Activated naive CD4-positive, alpha-beta T cell treated with anti-CD3 and anti-CD28 coated beads, Interleukin-2, amount 50 U/mL, for 16 hours (primary cell): Measurements from ENCODE around the gene HELZ.
"Not testable (repeated sequence)": the region's sequence is repeated elsewhere in the genome, so short reads cannot be mapped to it uniquely, and the experiment has no call there.

Source experiments
- DNase-seq: peaks from one replicate; pipeline ENCODE4 v3.0.0-alpha.2; 2020

The HELZ gene

DNA sequence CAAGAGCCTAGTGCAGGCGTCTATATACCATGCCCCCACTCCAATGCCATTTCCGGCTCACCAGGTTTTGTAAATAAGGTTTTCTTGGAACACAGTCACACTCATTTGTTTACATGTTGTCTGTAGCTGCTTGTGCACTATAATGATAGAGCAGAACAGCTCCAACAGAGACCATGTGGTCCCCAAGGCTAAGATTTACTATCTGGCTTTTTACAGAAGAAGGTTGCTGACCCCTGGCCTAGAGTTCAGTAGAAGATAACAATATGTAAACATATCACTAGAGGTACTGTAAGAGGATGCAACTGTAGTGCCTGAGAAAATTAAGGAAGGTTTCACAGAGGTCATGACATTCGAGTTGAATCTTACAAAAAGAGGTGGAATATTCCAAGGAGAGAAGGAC, 134.4 kb downstream of the HELZ start:
- no peak for DNase-seq

GRCh38 chr17:67109111-67109510, 135.9 kb downstream of the HELZ start:
- DNase-seq = no peak

GRCh38 chr17:67107811-67108775, 136.9 kb downstream of the HELZ start:
- DNase-seq = no peak

- no peak for DNase-seq
Observed at GRCh38 chr17:67107171-67107570, 137.8 kb downstream of the HELZ start.

DNA sequence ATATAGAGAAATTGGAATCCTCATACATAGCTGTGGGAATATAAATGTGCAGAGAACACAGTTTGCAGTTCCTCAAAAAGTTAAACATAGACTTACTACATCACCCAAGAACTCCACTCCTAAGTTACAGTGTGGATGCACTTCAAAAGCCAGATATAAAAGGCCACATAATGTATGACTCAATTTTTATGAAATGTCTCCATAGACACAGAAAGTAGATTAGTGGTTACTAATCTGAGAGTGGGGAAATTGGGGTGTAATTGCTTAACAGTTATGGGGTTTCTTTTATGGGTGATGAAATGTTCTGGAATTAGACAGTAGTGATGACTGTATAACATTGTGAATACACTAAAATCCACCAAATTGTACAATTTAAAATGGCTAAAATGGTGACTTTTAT, 139.8 kb downstream of the HELZ start:
- no peak for DNase-seq

DNA sequence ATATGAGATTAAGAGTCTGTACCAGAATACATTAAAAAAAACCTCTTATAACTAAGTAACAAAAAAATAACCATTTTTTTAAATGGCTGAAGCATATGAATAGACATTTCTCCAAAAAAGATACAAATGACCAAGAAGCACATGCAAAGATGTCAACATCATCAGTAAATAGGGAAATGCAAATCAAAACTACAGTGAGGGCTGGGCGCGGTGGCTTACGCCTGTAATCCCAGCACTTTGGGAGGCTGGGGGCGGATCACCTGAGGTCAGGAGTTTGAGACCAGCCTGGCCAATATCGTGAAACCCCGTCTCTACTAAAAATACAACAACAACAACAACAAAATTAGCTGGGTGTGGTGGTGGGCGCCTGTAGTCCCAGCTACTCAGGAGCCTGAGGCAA, 140.4 kb downstream of the HELZ start:
- not testable (repeated sequence) for DNase-seq

- DNase-seq = no peak
Observed at GRCh38 chr17:67098006-67098405, 147.0 kb downstream of the HELZ start.

DNA sequence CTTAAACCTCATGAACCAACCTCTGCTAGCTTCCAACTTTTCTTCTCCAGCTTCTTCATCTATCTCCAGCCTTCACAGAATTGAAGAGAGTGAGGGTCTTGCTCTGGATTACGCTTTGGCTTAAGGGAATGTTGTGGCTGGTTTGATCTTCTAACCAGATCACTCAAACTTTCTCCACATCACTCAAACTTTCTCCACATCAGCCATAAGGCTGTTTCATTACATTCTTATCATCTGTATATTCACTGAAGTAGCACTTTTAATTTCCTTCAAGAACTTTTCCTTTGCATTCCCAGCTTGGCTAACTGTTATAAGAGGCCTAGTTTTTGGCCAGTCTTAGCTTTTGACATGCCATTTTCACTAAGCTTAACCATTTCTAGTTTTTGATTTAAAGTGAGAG, 148.4 kb downstream of the HELZ start:
- no peak for DNase-seq

- no peak for DNase-seq
Observed at GRCh38 chr17:67095803-67096202, 149.2 kb downstream of the HELZ start.

GRCh38 chr17:67095291-67095690, 149.7 kb downstream of the HELZ start:
- not testable (repeated sequence) for DNase-seq

DNA sequence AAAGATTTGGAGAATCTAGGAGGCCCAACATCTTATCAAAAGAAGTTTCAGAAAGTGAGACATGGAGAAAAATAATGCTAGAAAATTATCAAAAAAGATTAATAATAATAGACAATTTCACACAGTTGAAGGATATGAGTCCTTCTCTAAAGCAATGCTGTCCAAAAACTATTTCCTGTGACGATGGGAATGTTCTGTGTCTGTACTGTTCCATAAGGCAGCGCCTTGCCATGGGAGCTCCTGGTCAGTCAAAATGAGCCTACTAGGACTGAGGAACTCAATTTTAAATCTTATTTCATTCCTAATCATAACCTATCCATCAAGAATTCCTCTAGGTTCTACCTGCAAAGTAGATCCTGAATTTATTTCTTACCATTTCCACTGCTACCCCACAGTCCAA, 151.6 kb downstream of the HELZ start:
- DNase-seq = no peak

GRCh38 chr17:67092710-67093109, 152.3 kb downstream of the HELZ start:
- not testable (repeated sequence) for DNase-seq

- no peak for DNase-seq
Observed at GRCh38 chr17:67092291-67092690, 152.7 kb downstream of the HELZ start.

- no peak for DNase-seq
Observed at GRCh38 chr17:67090341-67090740, 154.7 kb downstream of the HELZ start.

DNA sequence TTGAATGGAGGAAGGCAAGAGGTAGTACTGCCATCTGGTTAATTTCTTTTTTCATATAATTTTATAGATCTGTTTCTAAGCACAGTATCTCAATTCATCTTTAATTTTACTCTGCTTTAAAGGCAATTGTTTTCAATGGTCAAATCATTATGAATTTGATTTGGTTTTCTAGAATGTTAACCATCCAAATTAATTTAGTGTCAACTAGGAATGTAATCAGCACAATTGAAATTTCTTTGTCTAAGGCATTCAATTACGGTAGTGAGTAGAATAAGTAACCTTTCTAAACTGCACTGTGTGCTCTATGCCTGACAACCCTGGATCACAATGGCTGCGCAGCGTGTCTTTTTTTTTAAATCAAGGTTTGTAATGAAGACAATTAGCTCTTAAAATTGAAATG, 156.4 kb downstream of the HELZ start:
- DNase-seq = no peak

- no peak for DNase-seq
Observed at GRCh38 chr17:67085406-67085805, 159.6 kb downstream of the HELZ start.

GRCh38 chr17:67082107-67082506, 162.9 kb downstream of the HELZ start:
- DNase-seq = no peak

GRCh38 chr17:67080804-67081203, 164.2 kb downstream of the HELZ start:
- no peak for DNase-seq

GRCh38 chr17:67079491-67079890, 165.5 kb downstream of the HELZ start:
- no peak for DNase-seq

DNA sequence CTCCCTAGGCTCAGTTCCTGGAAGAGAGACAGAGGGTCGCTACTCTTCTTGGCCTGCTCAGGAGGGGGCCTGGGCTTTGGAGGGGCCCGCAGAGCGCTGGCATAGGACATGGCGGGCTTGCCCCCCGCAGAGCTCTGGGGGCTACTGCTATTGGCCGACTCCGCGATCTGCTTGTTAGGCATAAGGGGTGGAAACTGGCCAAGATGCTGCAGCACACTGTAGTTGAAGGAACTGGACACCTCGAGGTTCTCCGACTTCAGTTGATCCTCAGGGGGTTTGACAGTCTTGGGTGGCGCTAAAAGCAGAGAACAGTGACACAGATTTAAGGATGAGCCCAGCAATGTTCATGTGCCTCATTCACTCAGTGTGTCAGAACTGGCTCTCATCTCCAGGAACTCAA, 166.7 kb downstream of the HELZ start:
- no peak for DNase-seq

- DNase-seq = no peak
Observed at GRCh38 chr17:67076290-67076689, 168.7 kb downstream of the HELZ start.

- DNase-seq = no peak
Observed at GRCh38 chr17:67074781-67075180, 170.2 kb downstream of the HELZ start.

DNA sequence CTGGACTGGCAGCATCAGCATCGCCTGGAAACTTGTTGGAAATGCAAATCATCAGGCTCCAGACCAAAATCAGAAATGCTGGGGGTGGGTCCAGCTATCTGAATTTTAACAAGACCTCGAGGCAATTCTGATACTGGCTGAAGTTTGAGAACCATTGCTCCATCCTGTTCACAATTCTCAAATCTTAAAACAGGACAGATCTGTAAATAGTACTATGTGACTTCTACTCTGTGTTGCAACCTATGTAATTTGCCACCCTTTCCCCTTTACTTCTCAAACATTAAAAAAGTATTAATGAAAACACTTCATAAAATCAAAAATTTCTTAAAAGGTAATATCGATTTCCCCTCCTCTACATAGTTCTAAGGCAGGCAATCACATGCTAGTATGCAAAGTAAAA, 172.1 kb downstream of the HELZ start:
- no peak for DNase-seq

DNA sequence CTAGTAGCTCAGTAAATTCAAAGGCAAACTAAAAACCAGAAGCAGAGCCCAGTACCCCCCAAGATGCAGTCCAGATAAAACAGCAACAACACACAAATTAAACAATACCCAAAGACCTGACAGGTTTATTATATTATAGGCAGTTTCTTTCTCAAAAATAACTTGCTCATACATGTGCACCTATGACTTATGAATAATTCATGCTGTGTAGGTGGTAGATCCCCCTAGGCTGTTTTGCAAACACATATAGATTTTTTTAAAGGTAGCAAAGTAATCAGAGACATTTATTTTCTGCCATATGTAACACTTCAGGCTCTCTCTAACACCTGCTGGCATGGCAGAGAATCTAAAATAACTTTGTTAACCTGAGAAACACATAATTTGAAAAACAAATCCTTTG, 173.4 kb downstream of the HELZ start:
- no peak for DNase-seq

DNA sequence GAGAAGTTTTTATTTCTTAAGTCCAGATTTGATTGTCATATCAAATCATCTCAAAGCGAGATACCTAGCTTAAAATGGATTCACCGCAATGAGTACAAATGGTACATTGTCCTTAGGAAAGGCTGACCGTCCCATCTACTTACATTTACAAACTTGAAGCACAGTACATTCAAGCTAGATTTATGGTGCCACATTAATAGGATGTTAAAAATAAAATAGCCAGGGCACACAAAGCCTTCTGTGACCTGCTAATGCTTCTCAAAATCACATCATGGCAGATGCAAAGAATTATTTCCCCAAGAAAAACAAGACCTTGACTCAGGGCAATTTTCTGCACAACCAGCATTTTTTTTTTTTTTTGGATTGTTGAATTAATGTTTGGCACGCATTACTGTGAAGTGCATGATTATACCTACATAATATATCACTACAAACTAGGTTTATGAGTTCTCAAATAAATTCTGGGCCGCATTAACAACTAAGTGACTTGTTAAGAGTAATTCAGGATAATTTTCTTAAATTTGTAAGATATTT, 175.3 kb downstream of the HELZ start:
- DNase-seq = no peak
